GM23338 (cell line): Measurements from ENCODE around the gene OGN. TPM values are rescaled to one million over a fixed set of nuclear protein-coding genes. Genes with fewer than 3 reads are reported as not detected.

Source experiments
- ATAC-seq: fragments of 200-7000 bp; cut with Tn5 transposase; 3 replicates; pipeline ENCODE4 v1.9.1; 2020
- DNase-seq: peaks from one replicate; pipeline ENCODE4 v3.0.0-alpha.2; 2015; ENCODE audit warnings: low spot score
- H2AFZ ChIP-seq: fragments of 200-600 bp; sonication (generic); 2 replicates; pipeline ENCODE4 v1.8.0; 2016; ENCODE audit warnings: antibody characterized with exemption, mild to moderate bottlenecking, moderate library complexity
- H3F3A ChIP-seq: fragments of 200-600 bp; sonication (generic); replicated peaks from 2 replicates; pipeline ENCODE4 v1.8.0; 2017; ENCODE audit warnings: antibody characterized with exemption, mixed run types, low read depth
- H3K27ac ChIP-seq: fragments of 200-600 bp; sonication (generic); 2 replicates; pipeline ENCODE4 v1.6.1; 2016; ENCODE audit warnings: low read depth
- H3K27me3 ChIP-seq: fragments of 200-600 bp; sonication (generic); 2 replicates; pipeline ENCODE4 v1.8.0; 2016; ENCODE audit warnings: mild to moderate bottlenecking, mixed run types, moderate library complexity; ENCODE audit not compliant: insufficient read depth
- H3K36me3 ChIP-seq: fragments of 200-600 bp; sonication (generic); 2 replicates; pipeline ENCODE4 v1.8.0; 2016; ENCODE audit warnings: mild to moderate bottlenecking; ENCODE audit not compliant: insufficient read depth
- H3K4me1 ChIP-seq: fragments of 200-600 bp; sonication (generic); 2 replicates; pipeline ENCODE4 v1.8.0; 2016; ENCODE audit warnings: mild to moderate bottlenecking, moderate library complexity; ENCODE audit not compliant: insufficient read depth
- H3K4me2 ChIP-seq: fragments of 200-600 bp; sonication (generic); 2 replicates; pipeline ENCODE4 v1.7.1; 2017; ENCODE audit warnings: mixed run types
- H3K4me3 ChIP-seq: fragments of 200-600 bp; sonication (generic); 2 replicates; pipeline ENCODE4 v1.6.1; 2016; ENCODE audit warnings: mixed run types
- H3K79me2 ChIP-seq: fragments of 200-600 bp; sonication (generic); replicated peaks from 2 replicates; pipeline ENCODE4 v1.8.0; 2017; ENCODE audit warnings: mild to moderate bottlenecking; ENCODE audit not compliant: insufficient read depth
- H3K9me2 ChIP-seq: fragments of 200-600 bp; sonication (generic); 2 replicates; pipeline ENCODE4 v1.8.0; 2017; ENCODE audit not compliant: insufficient read depth
- H4K20me1 ChIP-seq: fragments of 200-600 bp; sonication (generic); replicated peaks from 2 replicates; pipeline ENCODE4 v1.8.0; 2017; ENCODE audit warnings: mild to moderate bottlenecking; ENCODE audit not compliant: insufficient read depth
- H3K27ac Mint-ChIP-seq: 2 replicates; pipeline ENCODE4 v1.8.0; 2020; ENCODE audit warnings: inconsistent platforms, mild to moderate bottlenecking, moderate library complexity, mixed read lengths
- H3K27me3 Mint-ChIP-seq: 3 replicates; pipeline ENCODE4 v1.8.0; 2022; ENCODE audit warnings: low read depth, mild to moderate bottlenecking, moderate library complexity, mixed read lengths, inconsistent platforms; ENCODE audit not compliant: insufficient read depth, poor library complexity
- H3K36me3 Mint-ChIP-seq: 3 replicates; pipeline ENCODE4 v1.8.0; 2021; ENCODE audit warnings: low read depth, mild to moderate bottlenecking, inconsistent platforms, moderate library complexity, mixed read lengths
- H3K4me1 Mint-ChIP-seq: 3 replicates; pipeline ENCODE4 v1.8.0; 2020; ENCODE audit warnings: mild to moderate bottlenecking, inconsistent platforms, mixed read lengths
- H3K4me3 Mint-ChIP-seq: 3 replicates; pipeline ENCODE4 v1.8.0; 2021; ENCODE audit warnings: moderate library complexity, mild to moderate bottlenecking, inconsistent platforms, mixed read lengths
- H3K9me3 Mint-ChIP-seq: 3 replicates; pipeline ENCODE4 v1.8.0; 2020; ENCODE audit warnings: moderate library complexity, mild to moderate bottlenecking, inconsistent platforms, mixed read lengths
- CREB1 ChIP-seq: fragments of 250-450 bp; sonication (Bioruptor Pico); IDR thresholded peaks from 2 replicates; pipeline ENCODE4 v1.5.0; 2020; ENCODE audit warnings: low read depth, mild to moderate bottlenecking, moderate library complexity
- CTCF ChIP-seq, 2 experiments: fragments of 200-600 bp in 1 of 2; sonication (generic) in 1 of 2; conservative IDR thresholded peaks; 2 replicates each; pipeline versions ENCODE4 v1.5.1 to v1.6.1; 2016 to 2017; ENCODE audit warnings: antibody characterized with exemption in 2 of 2, low read depth in 2 of 2, mild to moderate bottlenecking in 2 of 2, moderate library complexity in 1 of 2
- ETS1 ChIP-seq: IDR thresholded peaks from 2 replicates; pipeline ENCODE4 v1.6.1; 2016; ENCODE audit warnings: antibody characterized with exemption
- EZH2 ChIP-seq: fragments of 200-600 bp; sonication (generic); IDR thresholded peaks from one replicate; pipeline ENCODE4 v1.8.0; 2017; ENCODE audit warnings: antibody characterized with exemption, mild to moderate bottlenecking, low read depth; ENCODE audit not compliant: unreplicated experiment
- EZH2phosphoT487 ChIP-seq: fragments of 200-600 bp; sonication (generic); IDR thresholded peaks from one replicate; pipeline ENCODE4 v1.8.1; 2018; ENCODE audit warnings: antibody characterized with exemption; ENCODE audit not compliant: unreplicated experiment
- JUNB ChIP-seq: IDR thresholded peaks from one replicate; pipeline ENCODE4 v1.6.1; 2016; ENCODE audit warnings: antibody characterized with exemption; ENCODE audit not compliant: unreplicated experiment
- NANOG ChIP-seq: IDR thresholded peaks from 2 replicates; pipeline ENCODE4 v1.6.1; 2016; ENCODE audit warnings: antibody characterized with exemption, borderline replicate concordance
- POLR2AphosphoS5 ChIP-seq: IDR thresholded peaks from 2 replicates; pipeline ENCODE4 v1.6.1; 2016; ENCODE audit warnings: antibody characterized with exemption, low read depth
- REST ChIP-seq: IDR thresholded peaks from one replicate; pipeline ENCODE4 v1.6.1; 2018; ENCODE audit warnings: antibody characterized with exemption; ENCODE audit not compliant: unreplicated experiment
- STAT1 ChIP-seq: IDR thresholded peaks from one replicate; pipeline ENCODE4 v1.6.1; 2016; ENCODE audit warnings: antibody characterized with exemption; ENCODE audit not compliant: unreplicated experiment
- ZNF114 ChIP-seq: fragments of 250-450 bp; sonication (Bioruptor Pico); IDR thresholded peaks from 2 replicates; pipeline ENCODE4 v1.5.0; 2020; ENCODE audit warnings: mild to moderate bottlenecking, moderate library complexity
- ZNF331 ChIP-seq: fragments of 250-450 bp; sonication (Bioruptor Pico); IDR thresholded peaks from 2 replicates; pipeline ENCODE4 v1.5.0; 2020; ENCODE audit warnings: low read depth, mild to moderate bottlenecking, moderate library complexity
- polyA plus RNA-seq: library from polyadenylated mRNA; unstranded; fragments of >200 nt; fragmentation: Nextera tagmentation; extraction: Ambion mirVana; gene quantifications from 2 replicates; pipeline ENCODE4 v1.2.1, GENCODE V29; 2016
- total RNA-seq: library from RNA; depleted of rRNA; stranded (reverse); fragments of >200 nt; shearing (Covaris generic); gene quantifications from 2 replicates; pipeline ENCODE4 v1.2.3, GENCODE V29; 2014

OGN gene
- total and polyA plus RNA-seq, 2 experiments from 2014 or later: 2.5 TPM; not detected in 1

GRCh38 chr9:92350740-92351133 is 53.6 kb downstream of the OGN start (continued):
- TF ChIP-seq ZNF331: no peak
- TF ChIP-seq EZH2: no peak
- TF ChIP-seq STAT1: no peak
- no peak for TF ChIP-seq POLR2AphosphoS5

GRCh38 chr9:92349771-92350739 is 54.3 kb downstream of the OGN start:
- Mint-ChIP-seq H3K36me3 (peaks cover 24% of the 10 kb centered on the region), H3K4me3 (no peak overlapping the region), H3K4me1 (no peaks in the 10 kb centered on the region), H3K27ac (no peak overlapping the region), H3K9me3 (peaks cover 4% of the 10 kb centered on the region; the same call in 2 of the 3 replicates), H3K27me3 (no peaks in the 10 kb centered on the region)
- Histone ChIP-seq H2AFZ (no peak overlapping the region), H3K4me2 (no peak overlapping the region), H4K20me1 (no peaks in the 10 kb centered on the region), H3K9me2 (no peaks in the 10 kb centered on the region), H3K4me3 (no peak overlapping the region), H3K27ac (no peak overlapping the region), H3K4me1 (no peaks in the 10 kb centered on the region), H3F3A (no peaks in the 10 kb centered on the region), H3K79me2 (no peaks in the 10 kb centered on the region), H3K36me3 (no peaks in the 10 kb centered on the region), H3K27me3 (no peaks in the 10 kb centered on the region)
- DNase-seq (no peak), ATAC-seq (no peak)
- no peak for TF ChIP-seq EZH2
- TF ChIP-seq ZNF114 (CRISPR knock-in tag): no peak
- TF ChIP-seq CTCF (conservative IDR thresholded peaks at IDR 0.05; ENCODE audit: low read depth in 2 of 2): no peak
- no peak for TF ChIP-seq ETS1

GRCh38 chr9:92345582-92345981 is 58.8 kb downstream of the OGN start:
- Histone ChIP-seq H3K9me2 (no peaks in the 10 kb centered on the region), H3K4me2 (no peak overlapping the region), H4K20me1 (no peaks in the 10 kb centered on the region), H3K27me3 (no peaks in the 10 kb centered on the region), H3K27ac (no peak overlapping the region), H2AFZ (no peak overlapping the region), H3K4me1 (no peaks in the 10 kb centered on the region), H3F3A (no peaks in the 10 kb centered on the region), H3K79me2 (no peaks in the 10 kb centered on the region), H3K36me3 (peaks cover 5% of the 10 kb centered on the region), H3K4me3 (no peak overlapping the region)
- H3K27ac Mint-ChIP-seq: no peak overlapping the region
- H3K9me3 Mint-ChIP-seq: peaks cover 8% of the 10 kb centered on the region
- H3K4me1 Mint-ChIP-seq: peaks cover 9% of the 10 kb centered on the region; the same call in 2 of the 3 replicates
- H3K27me3 Mint-ChIP-seq: peaks cover 3% of the 10 kb centered on the region
- ATAC-seq (no peak), DNase-seq (no peak)
- H3K36me3 Mint-ChIP-seq: peaks cover 23% of the 10 kb centered on the region
- H3K4me3 Mint-ChIP-seq: no peak overlapping the region
- TF ChIP-seq CREB1 (CRISPR knock-in tag): no peak
- no peak for TF ChIP-seq NANOG
- no peak for TF ChIP-seq ZNF331
- TF ChIP-seq EZH2phosphoT487: no peak
- TF ChIP-seq EZH2: no peak
- no peak for TF ChIP-seq JUNB
- no peak for TF ChIP-seq REST
- no peak for TF ChIP-seq POLR2AphosphoS5
- TF ChIP-seq ETS1: no peak
- TF ChIP-seq STAT1: no peak
